Upper lobe of right lung (tissue), 1 donor: ENCODE results near the gene R3HDM2. TPM values are rescaled to one million over a fixed set of nuclear protein-coding genes. Genes with fewer than 3 reads are reported as not detected.

Source experiments
- ATAC-seq: fragments of 200-7000 bp; cut with Tn5 transposase; one replicate; pipeline ENCODE4 v1.9.1; 2020; ENCODE audit warnings: mild to moderate bottlenecking, moderate library complexity
- DNase-seq: peaks from one replicate; pipeline ENCODE4 v3.0.0-alpha.2; 2020
- H3K27ac ChIP-seq: fragments of 200-600 bp; one replicate; pipeline ENCODE4 v1.8.0; 2022
- H3K27me3 ChIP-seq: fragments of 200-600 bp; one replicate; pipeline ENCODE4 v1.8.0; 2022; ENCODE audit warnings: mild to moderate bottlenecking
- H3K36me3 ChIP-seq: fragments of 200-600 bp; one replicate; pipeline ENCODE4 v1.8.0; 2022
- H3K4me1 ChIP-seq: fragments of 200-600 bp; one replicate; pipeline ENCODE4 v1.8.0; 2022
- H3K4me3 ChIP-seq: fragments of 200-600 bp; one replicate; pipeline ENCODE4 v1.8.0; 2022; ENCODE audit warnings: mild to moderate bottlenecking
- H3K9me3 ChIP-seq: fragments of 200-600 bp; one replicate; pipeline ENCODE4 v1.8.0; 2022
- intact Hi-C: fragments of 100-400 bp; cut with DNase I; formaldehyde crosslinking; loops from one replicate; pipeline ENCODE4 v1.11.0; 2022
- long read RNA-seq: library from polyadenylated mRNA; unstranded; transcript quantifications from one replicate; pipeline ENCODE4 v2.0.0, GENCODE V29; 2021
- total RNA-seq: library from RNA; stranded (reverse); fragmentation: NEBNext Ultra II Directional; extraction: Animal tissue kit (Norgen Biotek cat#: 25700); gene quantifications from one replicate; pipeline ENCODE4 v1.2.1, GENCODE V29; 2021
- TF ChIP-seq, protein P1 (sequence below): fragments of 200-600 bp; IDR thresholded peaks from one replicate; pipeline ENCODE4 v1.8.0; 2022; ENCODE audit warnings: antibody characterized with exemption
- donor health status: DM: no; HTN: yes; CAD: no; lungs with severe emphysema.

R3HDM2 gene
- 81.0 TPM for total RNA-seq
- long read RNA-seq, full-length matches to known transcripts = 16 of 58 reads
- long read RNA-seq, partial matches to known transcripts = 23 of 58 reads
- long read RNA-seq, other reads (novel, unspliced or antisense) = 19 of 58 reads

DNA sequence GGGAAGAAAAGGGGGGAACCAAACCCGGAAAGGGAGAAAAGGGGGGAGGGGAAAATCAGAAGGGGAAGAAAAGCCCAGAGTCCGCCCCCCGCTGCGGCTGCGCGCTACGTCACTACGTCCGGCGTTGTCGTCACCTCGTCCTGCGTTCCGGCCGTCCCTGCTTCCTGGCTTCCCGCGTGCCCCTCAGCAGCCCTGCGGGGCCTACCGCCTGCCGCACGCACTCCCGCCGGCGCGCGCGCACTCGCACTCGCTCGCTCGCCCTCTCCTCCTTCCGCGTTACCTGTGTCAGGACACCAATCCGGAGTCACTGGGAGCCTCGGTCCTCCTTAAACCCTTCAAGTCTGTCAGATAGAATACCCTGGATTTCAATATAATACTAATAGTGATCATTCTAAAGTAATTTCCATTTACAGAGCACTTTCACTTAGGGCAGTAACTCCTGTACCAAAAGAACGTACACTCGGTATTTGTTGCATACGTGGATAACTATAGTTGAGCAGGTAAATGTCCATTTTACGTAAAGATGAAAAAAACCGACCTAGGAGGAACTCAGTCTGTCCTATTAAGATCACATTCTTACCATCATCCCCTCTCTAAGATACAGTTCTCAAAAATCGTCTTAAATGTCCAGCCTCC, at the start of gene R3HDM2:
Gene R3HDM2, minus strand, starts transcription at position 113 of the 636 bp plus-strand sequence. CDS start 120,615 bp downstream, outside the sequence.
- peaks cover 9% of the 10 kb centered on the region for H3K4me1 ChIP-seq
- H3K27me3 ChIP-seq = no peaks in the 10 kb centered on the region
- H3K36me3 ChIP-seq = no peaks in the 10 kb centered on the region
- ATAC-seq (peak; percentile 98), DNase-seq (peak; percentile 99)
- H3K27ac ChIP-seq = peak within 1 kb of the TSS; percentile 85
- intact Hi-C loops = no loop called here
- no peaks in the 10 kb centered on the region for H3K9me3 ChIP-seq
- TF ChIP-seq, protein P1, sequence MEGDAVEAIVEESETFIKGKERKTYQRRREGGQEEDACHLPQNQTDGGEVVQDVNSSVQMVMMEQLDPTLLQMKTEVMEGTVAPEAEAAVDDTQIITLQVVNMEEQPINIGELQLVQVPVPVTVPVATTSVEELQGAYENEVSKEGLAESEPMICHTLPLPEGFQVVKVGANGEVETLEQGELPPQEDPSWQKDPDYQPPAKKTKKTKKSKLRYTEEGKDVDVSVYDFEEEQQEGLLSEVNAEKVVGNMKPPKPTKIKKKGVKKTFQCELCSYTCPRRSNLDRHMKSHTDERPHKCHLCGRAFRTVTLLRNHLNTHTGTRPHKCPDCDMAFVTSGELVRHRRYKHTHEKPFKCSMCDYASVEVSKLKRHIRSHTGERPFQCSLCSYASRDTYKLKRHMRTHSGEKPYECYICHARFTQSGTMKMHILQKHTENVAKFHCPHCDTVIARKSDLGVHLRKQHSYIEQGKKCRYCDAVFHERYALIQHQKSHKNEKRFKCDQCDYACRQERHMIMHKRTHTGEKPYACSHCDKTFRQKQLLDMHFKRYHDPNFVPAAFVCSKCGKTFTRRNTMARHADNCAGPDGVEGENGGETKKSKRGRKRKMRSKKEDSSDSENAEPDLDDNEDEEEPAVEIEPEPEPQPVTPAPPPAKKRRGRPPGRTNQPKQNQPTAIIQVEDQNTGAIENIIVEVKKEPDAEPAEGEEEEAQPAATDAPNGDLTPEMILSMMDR = no peak
- peak within 1 kb of the TSS; percentile 75 for H3K4me3 ChIP-seq

DNA sequence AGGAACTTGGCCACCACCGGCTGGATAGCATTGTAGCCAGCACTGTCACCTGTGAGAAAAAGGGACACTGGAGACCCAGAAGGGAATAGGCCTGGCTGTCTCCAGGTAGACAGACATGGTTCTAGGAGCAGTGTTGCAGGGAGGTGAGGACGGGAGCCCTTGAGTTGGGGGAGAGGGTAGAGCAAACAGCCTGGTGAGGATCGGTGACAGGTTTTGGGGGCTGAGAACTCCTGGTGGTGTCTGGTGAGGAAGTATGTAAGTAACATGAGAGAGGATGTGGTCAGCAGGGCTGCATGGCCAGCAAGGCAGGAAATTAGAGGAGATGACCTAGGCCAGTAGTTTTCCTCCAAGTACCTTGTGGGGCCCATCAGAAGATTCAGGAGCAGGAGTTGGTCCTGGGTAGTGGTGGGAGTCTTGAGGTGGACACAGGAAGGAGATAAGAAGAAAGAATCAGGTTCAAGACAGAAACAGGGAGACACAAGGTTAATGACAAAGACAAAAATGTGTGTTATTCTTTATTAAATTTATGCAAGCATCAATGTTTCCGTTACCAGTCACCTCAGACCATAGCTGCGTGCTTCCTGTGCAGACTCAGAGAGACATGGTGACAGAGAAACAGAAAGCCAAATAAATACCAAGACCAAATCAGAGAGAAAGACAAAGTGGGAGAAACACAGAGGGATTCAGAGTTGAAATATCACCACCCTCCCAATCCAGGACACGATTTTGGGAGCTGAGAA, 48.7 kb upstream of the R3HDM2 start, which contains the start of gene ARHGAP9:
Gene ARHGAP9, minus strand, starts transcription at position 491 of the 740 bp plus-strand sequence. Its CDS starts 460 bp downstream, at position 31.
- peak; percentile 13 for ATAC-seq

DNA sequence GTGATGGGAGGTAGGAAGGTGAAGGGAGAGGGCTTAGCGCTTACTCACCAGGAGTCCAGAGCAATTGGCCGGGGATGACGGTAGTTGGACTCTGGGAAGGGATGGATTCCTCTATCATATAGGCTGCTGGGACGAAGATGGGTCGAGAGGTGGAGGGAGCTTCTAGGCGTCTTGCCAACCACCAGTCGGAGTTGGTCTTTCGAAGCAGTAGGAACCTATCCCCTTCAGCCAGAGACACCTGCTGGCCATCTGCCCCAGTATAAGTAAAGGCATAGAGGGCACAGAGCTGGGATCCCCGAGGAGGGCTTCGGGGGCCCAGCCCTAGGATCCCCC, 48.2 kb upstream of the R3HDM2 start:
- Histone ChIP-seq H3K4me1 (peaks cover 26% of the 10 kb centered on the region), H3K4me3 (peak overlapping the region; percentile 46), H3K27ac (peak overlapping the region; percentile 77), H3K9me3 (no peaks in the 10 kb centered on the region), H3K36me3 (peaks cover 4% of the 10 kb centered on the region), H3K27me3 (peaks cover 25% of the 10 kb centered on the region)
- no peak for ATAC-seq
- DNase-seq = no peak
- intact Hi-C loops = no loop called here
- TF ChIP-seq, protein P1 = no peak

More for the DNA sequence above, 48.7 kb upstream of the R3HDM2 start, which contains the start of gene ARHGAP9:
- Histone ChIP-seq H3K36me3 (peaks cover under 1% of the 10 kb centered on the region), H3K9me3 (no peaks in the 10 kb centered on the region), H3K27me3 (peaks cover 19% of the 10 kb centered on the region), H3K4me1 (peaks cover 22% of the 10 kb centered on the region), H3K27ac (peak within 1 kb of the TSS; percentile 77), H3K4me3 (peak within 1 kb of the TSS; percentile 46)
- no peak for DNase-seq
- TF ChIP-seq, protein P1 = no peak
- intact Hi-C loops = no loop called here

DNA sequence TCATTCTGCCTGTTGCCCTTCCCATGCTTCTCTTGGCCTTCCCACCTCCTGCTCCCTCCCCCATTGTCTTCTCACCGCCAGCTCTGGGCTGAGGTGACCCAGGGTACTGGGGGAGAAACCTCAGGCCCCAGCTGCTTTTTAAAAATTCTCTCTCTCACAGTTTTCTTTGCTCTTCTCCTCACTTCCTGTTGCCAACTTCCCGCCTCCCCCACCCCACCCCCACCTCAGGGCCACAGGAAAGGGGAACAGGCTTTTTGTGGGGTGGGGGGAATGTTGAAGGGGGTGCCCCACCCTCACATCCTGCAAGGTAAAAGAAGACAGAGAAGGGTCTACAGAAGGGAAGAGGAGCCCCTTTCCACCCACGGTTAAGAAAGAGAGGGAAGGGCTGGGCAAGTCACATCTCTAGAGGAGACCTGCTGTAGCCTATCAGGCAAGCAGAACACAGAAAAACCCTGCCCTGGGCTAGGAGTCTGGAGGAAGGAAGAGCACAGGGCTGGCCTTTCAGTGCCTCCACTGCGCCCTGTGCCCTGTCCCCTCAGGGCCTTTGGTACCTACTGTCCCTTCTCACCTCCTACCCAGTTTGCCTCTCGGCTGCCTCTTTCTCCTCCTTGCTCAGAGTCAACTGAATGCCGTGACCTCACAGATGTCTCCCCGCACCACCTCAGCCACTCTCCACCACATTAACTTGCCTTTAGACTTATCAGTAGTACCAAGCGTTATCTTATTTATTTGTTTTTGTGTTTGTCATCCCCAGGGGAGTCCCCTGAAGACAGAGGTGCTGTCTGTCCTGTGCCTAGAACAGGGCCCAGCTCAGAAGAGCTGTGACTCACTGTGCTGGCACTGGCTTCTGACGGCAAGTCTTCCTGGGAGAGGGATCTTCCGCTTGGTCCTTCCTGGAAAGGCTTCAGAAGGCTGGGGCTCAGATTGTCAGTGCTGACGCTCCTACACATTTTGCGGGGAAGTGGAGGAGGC, 47.2 kb upstream of the R3HDM2 start:
- intact Hi-C loops = no loop called here
- H3K4me1 ChIP-seq = peaks cover 26% of the 10 kb centered on the region

More for the DNA sequence above, 47.2 kb upstream of the R3HDM2 start:
- Histone ChIP-seq H3K9me3 (no peaks in the 10 kb centered on the region), H3K36me3 (peaks cover 4% of the 10 kb centered on the region), H3K4me3 (peak overlapping the region; percentile 46), H3K27ac (peak overlapping the region; percentile 77), H3K27me3 (peaks cover 31% of the 10 kb centered on the region)
- ATAC-seq (peak; percentile 53), DNase-seq (no peak)
- TF ChIP-seq, protein P1 = no peak
